HL-60 (cell line): ENCODE results near the gene FARS2.

ENCODE experiments used
- CTCF ChIP-seq: IDR thresholded peaks from one replicate; pipeline ENCODE4 v1.5.1; 2011; ENCODE audit warnings: low read length, control low read depth, inconsistent platforms; ENCODE audit not compliant: insufficient read depth
- GABPA ChIP-seq: IDR thresholded peaks from 2 replicates; pipeline ENCODE4 v1.6.1; 2012; ENCODE audit warnings: low read depth
- POLR2AphosphoS5 ChIP-seq: IDR thresholded peaks from 2 replicates; pipeline ENCODE4 v1.6.1; 2012; ENCODE audit warnings: low read depth

GRCh38 chr6:5598123-5598522 is 336.8 kb downstream of the FARS2 start:
- TF ChIP-seq CTCF (no peak), GABPA (no peak), POLR2AphosphoS5 (no peak)
